ENCODE results near the gene ADRM1.

ADRM1 gene

GRCh38 chr20:62325172-62325905 is 22.5 kb downstream of the ADRM1 start:
- DNase-seq = no peak

- DNase-seq = no peak
Measured at GRCh38 chr20:62326559-62326958, 23.8 kb downstream of the ADRM1 start.

- DNase-seq = no peak
Measured at GRCh38 chr20:62326959-62327725, 24.3 kb downstream of the ADRM1 start.

GRCh38 chr20:62327726-62328495 is 25.1 kb downstream of the ADRM1 start:
- DNase-seq = no peak

GRCh38 chr20:62328684-62329388 is 26.0 kb downstream of the ADRM1 start:
- no peak for DNase-seq

GRCh38 chr20:62329389-62330377 is 26.9 kb downstream of the ADRM1 start:
- DNase-seq = no peak

GRCh38 chr20:62330576-62331317 is 27.9 kb downstream of the ADRM1 start:
- DNase-seq = no peak

GRCh38 chr20:62331347-62331746 is 28.6 kb downstream of the ADRM1 start:
- DNase-seq = no peak

GRCh38 chr20:62332421-62332820 is 29.6 kb downstream of the ADRM1 start:
- DNase-seq = no peak

GRCh38 chr20:62332989-62333819 is 30.4 kb downstream of the ADRM1 start:
- no peak for DNase-seq

GRCh38 chr20:62333820-62334595 is 31.2 kb downstream of the ADRM1 start:
- DNase-seq = no peak

GRCh38 chr20:62334881-62335280 is 32.1 kb downstream of the ADRM1 start:
- no peak for DNase-seq

GRCh38 chr20:62335532-62335931 is 32.7 kb downstream of the ADRM1 start:
- DNase-seq = no peak

GRCh38 chr20:62336329-62336728 is 33.5 kb downstream of the ADRM1 start:
- DNase-seq = no peak

GRCh38 chr20:62336775-62337557 is 34.2 kb downstream of the ADRM1 start:
- no peak for DNase-seq

GRCh38 chr20:62337558-62338293 is 34.9 kb downstream of the ADRM1 start:
- no peak for DNase-seq

GRCh38 chr20:62338294-62338620 is 35.5 kb downstream of the ADRM1 start:
- DNase-seq = no peak

- no peak for DNase-seq
Measured at GRCh38 chr20:62339647-62340062, 36.9 kb downstream of the ADRM1 start.
